Measurements from ENCODE around the gene CENPF. TPM values are rescaled to one million over a fixed set of nuclear protein-coding genes. Genes with fewer than 3 reads are reported as not detected.
"Not testable (repeated sequence)": the region's sequence is repeated elsewhere in the genome, so short reads cannot be mapped to it uniquely, and the experiment has no call there.

CENPF gene
- total RNA-seq, 1 donor from 2014 or later = 254 TPM

- Mint-ChIP-seq H3K36me3 (no peaks in the 10 kb centered on the region), H3K9me3 (no peaks in the 10 kb centered on the region), H3K27ac (no peak overlapping the region), H3K4me3 (no peak overlapping the region), H3K4me1 (no peaks in the 10 kb centered on the region), H3K27me3 (ENCODE audit: insufficient read depth, low read depth) (peaks cover 3% of the 10 kb centered on the region)
- Histone ChIP-seq H3K4me2 (no peak overlapping the region), H3K9me3 (ENCODE audit: low read depth) (no peaks in the 10 kb centered on the region), H3K27ac (no peak overlapping the region), H3K27me3 (no peaks in the 10 kb centered on the region), H2AFZ (replicated peaks) (no peak overlapping the region), H3K4me3 (no peak overlapping the region), H3K79me2 (ENCODE audit: low read depth) (no peaks in the 10 kb centered on the region), H3F3A (ENCODE audit: low read depth) (no peaks in the 10 kb centered on the region), H3K9ac (no peak overlapping the region), H3K4me1 (no peaks in the 10 kb centered on the region), H3K36me3 (no peaks in the 10 kb centered on the region), H4K20me1 (ENCODE audit: low read depth) (no peaks in the 10 kb centered on the region)
- TF ChIP-seq EZH2phosphoT487 (IDR thresholded peaks at IDR 0.05) (no peak), CTCF (IDR thresholded peaks at IDR 0.05) (no peak), EZH2 (IDR thresholded peaks at IDR 0.05) (no peak)
- DNase-seq (ENCODE audit: low spot score) = no peak
Observed at GRCh38 chr1:214587165-214587564, 15.8 kb upstream of the CENPF start.

DNA sequence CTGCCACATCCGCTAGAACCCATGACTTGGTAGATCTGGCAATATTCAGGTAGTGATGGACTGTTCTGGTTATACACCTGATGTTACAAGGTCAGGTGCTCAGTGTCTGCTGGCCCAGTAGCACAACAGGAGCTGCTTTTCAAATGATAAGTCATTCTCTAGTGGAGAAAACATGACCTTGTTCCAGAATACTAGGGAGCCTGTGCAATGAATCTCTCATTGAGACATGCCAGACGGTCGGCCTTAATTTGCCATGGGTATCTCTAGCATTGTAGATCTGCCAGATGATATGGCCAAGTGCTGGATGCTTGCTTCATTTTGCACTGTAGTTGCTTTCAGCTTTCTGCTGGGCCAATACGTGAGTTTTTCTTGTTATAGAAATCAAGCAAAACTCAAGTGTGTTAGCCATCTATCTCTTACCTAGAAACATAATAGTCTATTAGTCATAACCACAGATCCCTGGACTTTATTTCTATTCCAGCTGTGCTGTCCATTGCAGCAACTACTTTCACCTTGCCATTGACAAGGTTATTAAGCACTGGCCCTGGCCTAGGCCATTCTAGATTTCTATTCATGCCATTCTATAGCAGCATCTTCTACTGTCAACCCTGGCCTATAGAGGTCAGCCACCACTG lies 13.9 kb upstream of the CENPF start:
- no peak for DNase-seq (ENCODE audit: low spot score)
- TF ChIP-seq CTCF (IDR thresholded peaks at IDR 0.05) (no peak), EZH2phosphoT487 (IDR thresholded peaks at IDR 0.05) (no peak), EZH2 (IDR thresholded peaks at IDR 0.05) (no peak)
- H3K9me3 Mint-ChIP-seq = no peaks in the 10 kb centered on the region
- H2AFZ ChIP-seq (replicated peaks) = no peak overlapping the region
- no peaks in the 10 kb centered on the region for H3K27me3 ChIP-seq
- H3K4me3 Mint-ChIP-seq = no peak overlapping the region
- H3K36me3 Mint-ChIP-seq = no peaks in the 10 kb centered on the region
- no peaks in the 10 kb centered on the region for H3K4me1 Mint-ChIP-seq
- H3F3A ChIP-seq (ENCODE audit: low read depth) = no peaks in the 10 kb centered on the region
- no peak overlapping the region for H3K27ac Mint-ChIP-seq
- no peak overlapping the region for H3K9ac ChIP-seq
- no peaks in the 10 kb centered on the region for H3K4me1 ChIP-seq
- peaks cover 3% of the 10 kb centered on the region for H3K27me3 Mint-ChIP-seq (ENCODE audit: insufficient read depth, low read depth)
- H3K36me3 ChIP-seq = no peaks in the 10 kb centered on the region
- no peaks in the 10 kb centered on the region for H4K20me1 ChIP-seq (ENCODE audit: low read depth)
- no peaks in the 10 kb centered on the region for H3K79me2 ChIP-seq (ENCODE audit: low read depth)
- H3K4me3 ChIP-seq = no peak overlapping the region
- no peaks in the 10 kb centered on the region for H3K9me3 ChIP-seq (ENCODE audit: low read depth)
- H3K27ac ChIP-seq = no peak overlapping the region
- H3K4me2 ChIP-seq = no peak overlapping the region

DNA sequence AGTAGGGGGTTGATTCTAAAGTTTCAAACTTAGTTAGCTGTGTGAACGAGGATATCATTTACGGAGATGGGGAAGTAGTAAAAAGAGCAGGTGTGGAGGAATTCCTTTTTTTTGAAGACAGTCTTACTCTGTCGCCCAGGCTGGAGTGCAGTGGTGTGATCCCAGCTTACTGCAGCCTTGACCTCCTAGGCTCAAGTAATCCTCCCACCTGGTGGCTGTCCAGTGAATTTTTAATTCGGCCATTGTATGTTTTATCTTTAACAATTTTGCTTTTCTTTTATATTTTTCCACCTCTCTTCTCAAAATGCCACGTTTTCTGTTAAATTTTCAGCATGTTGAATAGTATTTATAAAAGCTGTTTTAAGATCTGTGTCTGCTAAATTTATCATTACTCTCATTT lies 12.3 kb upstream of the CENPF start:
- no peaks in the 10 kb centered on the region for H3F3A ChIP-seq (ENCODE audit: low read depth)
- no peaks in the 10 kb centered on the region for H3K79me2 ChIP-seq (ENCODE audit: low read depth)
- no peaks in the 10 kb centered on the region for H3K9me3 ChIP-seq (ENCODE audit: low read depth)
- no peak overlapping the region for H2AFZ ChIP-seq (replicated peaks)
- no peaks in the 10 kb centered on the region for H4K20me1 ChIP-seq (ENCODE audit: low read depth)
- H3K4me3 Mint-ChIP-seq = no peak overlapping the region
- H3K9me3 Mint-ChIP-seq = no peaks in the 10 kb centered on the region
- H3K4me3 ChIP-seq = no peak overlapping the region
- no peaks in the 10 kb centered on the region for H3K4me1 ChIP-seq
- H3K27me3 ChIP-seq = no peaks in the 10 kb centered on the region
- peaks cover 3% of the 10 kb centered on the region for H3K27me3 Mint-ChIP-seq (ENCODE audit: insufficient read depth, low read depth)
- no peak overlapping the region for H3K4me2 ChIP-seq
- no peak overlapping the region for H3K27ac ChIP-seq
- no peak overlapping the region for H3K9ac ChIP-seq
- no peak overlapping the region for H3K27ac Mint-ChIP-seq
- H3K4me1 Mint-ChIP-seq = no peaks in the 10 kb centered on the region
- no peaks in the 10 kb centered on the region for H3K36me3 ChIP-seq
- no peak for DNase-seq (ENCODE audit: low spot score)
- H3K36me3 Mint-ChIP-seq = no peaks in the 10 kb centered on the region
- TF ChIP-seq EZH2 (IDR thresholded peaks at IDR 0.05) (no peak), CTCF (IDR thresholded peaks at IDR 0.05) (no peak), EZH2phosphoT487 (IDR thresholded peaks at IDR 0.05) (no peak)

DNA sequence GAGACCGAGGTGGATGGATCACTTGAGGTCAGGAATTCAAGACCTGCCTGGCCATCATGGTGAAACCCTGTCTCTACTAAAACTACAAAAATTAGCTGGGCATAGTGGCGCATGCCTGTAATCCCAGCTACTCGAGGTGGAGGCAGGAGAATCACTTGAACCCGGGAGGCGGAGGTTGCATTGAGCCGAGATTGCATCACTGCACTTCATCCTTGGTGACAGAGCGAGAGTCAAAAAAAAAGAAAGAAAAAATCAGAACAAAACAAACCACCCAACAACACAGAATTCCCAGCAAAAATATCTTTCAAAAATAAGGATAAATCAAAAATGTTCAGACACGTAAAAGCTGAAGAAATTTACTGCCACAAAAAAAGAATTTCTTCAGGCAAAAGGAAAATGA lies 11.1 kb upstream of the CENPF start:
- H3K9me3 Mint-ChIP-seq; H3K27ac Mint-ChIP-seq; H3K27me3 Mint-ChIP-seq (ENCODE audit: insufficient read depth, low read depth); H3K36me3 Mint-ChIP-seq; H3K4me3 Mint-ChIP-seq; H3K4me1 ChIP-seq; DNase-seq (ENCODE audit: low spot score); H3K79me2 ChIP-seq (ENCODE audit: low read depth); H3K27ac ChIP-seq; H3K4me3 ChIP-seq; H3K4me2 ChIP-seq; H2AFZ ChIP-seq (replicated peaks); H4K20me1 ChIP-seq (ENCODE audit: low read depth); H3K27me3 ChIP-seq; H3F3A ChIP-seq (ENCODE audit: low read depth); H3K4me1 Mint-ChIP-seq; H3K36me3 ChIP-seq; H3K9me3 ChIP-seq (ENCODE audit: low read depth); H3K9ac ChIP-seq: not testable (repeated sequence)
